GM11168 (cell line): ENCODE measurements around the gene CLIC4.
"Not testable (repeated sequence)": the region's sequence is repeated elsewhere in the genome, so short reads cannot be mapped to it uniquely, and the experiment has no call there.

Experiments used
- in situ Hi-C: fragments of 300-500 bp; cut with MboI; formaldehyde crosslinking; loops from one replicate; pipeline ENCODE4 v1.12.0; 2022; ENCODE audit warnings: low sequenced_read_pairs; ENCODE audit not compliant: unreplicated experiment

The CLIC4 gene

DNA sequence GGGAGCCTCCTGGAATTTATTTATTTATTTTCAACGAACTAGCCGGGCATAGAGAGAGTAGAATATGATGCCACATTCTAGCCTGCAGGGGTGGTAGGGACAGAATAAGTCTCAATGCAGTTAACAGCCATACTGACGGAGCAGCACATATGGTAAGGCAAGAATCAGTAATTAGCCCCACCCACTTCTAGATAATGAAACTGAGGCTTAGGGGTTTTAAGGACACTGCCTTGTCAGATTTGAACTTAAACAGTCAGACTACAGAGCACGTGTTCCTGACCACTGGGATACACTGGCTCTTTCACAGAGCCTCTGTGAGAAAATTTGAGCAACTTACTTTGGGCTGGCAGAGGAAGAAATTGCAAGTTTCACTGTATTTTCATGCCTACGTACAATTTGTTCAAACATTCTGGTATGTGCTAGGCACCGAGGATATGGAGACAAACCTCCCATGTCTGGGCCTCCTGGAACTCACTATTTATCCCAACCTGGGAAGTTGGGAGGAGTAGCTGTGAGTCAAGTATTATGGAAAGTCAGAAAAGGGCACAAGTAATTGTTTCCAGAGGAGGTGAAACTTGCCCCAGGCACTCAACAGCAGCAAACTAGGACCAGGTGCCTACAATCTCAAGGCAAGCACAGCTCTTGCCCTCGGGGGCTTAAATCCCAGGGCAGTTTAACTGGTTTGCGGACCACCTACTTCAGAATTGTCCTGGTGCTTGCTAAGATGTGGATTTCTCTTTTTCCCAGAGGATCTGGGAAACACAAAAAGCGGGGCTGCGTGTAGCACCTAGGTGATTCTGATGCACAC is 1.6 kb upstream of the CLIC4 start:
- in situ Hi-C loops, result no loop called here

DNA sequence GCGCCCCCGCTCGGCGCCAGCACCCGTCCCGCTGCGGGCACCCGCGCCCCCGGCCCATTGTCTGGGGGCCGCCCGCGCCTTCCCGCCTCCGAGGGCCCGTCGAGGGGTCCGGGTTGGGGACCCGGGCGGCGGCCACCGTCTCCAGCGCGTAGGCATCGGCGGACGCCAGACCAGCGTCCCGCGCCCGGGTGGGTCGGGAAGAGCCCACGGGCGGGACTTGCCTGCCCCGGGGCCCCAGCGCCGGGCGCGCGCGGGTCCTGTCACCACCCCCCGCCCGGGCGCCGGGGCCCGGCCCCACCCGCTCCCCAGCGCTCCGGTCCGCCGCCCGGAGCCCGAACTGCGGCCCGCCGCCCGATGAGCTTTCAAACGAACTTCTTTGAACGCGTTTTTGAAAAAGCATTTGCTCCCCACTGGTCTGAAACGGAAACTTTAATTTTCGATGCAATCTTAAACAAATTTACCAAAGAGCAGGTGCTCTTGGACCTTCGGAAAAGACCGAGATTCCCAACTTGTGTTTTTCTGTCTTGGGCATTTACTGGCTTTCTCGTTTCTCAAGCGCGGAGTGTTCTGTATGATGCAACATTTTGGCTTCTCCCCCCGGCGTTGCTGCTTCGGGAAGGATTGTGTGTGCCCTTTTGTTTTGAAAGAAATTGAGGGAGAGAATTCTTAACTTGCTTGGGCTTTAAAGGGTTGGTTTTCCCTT is 615 bp downstream of the CLIC4 start:
- in situ Hi-C loops, result no loop called here

DNA sequence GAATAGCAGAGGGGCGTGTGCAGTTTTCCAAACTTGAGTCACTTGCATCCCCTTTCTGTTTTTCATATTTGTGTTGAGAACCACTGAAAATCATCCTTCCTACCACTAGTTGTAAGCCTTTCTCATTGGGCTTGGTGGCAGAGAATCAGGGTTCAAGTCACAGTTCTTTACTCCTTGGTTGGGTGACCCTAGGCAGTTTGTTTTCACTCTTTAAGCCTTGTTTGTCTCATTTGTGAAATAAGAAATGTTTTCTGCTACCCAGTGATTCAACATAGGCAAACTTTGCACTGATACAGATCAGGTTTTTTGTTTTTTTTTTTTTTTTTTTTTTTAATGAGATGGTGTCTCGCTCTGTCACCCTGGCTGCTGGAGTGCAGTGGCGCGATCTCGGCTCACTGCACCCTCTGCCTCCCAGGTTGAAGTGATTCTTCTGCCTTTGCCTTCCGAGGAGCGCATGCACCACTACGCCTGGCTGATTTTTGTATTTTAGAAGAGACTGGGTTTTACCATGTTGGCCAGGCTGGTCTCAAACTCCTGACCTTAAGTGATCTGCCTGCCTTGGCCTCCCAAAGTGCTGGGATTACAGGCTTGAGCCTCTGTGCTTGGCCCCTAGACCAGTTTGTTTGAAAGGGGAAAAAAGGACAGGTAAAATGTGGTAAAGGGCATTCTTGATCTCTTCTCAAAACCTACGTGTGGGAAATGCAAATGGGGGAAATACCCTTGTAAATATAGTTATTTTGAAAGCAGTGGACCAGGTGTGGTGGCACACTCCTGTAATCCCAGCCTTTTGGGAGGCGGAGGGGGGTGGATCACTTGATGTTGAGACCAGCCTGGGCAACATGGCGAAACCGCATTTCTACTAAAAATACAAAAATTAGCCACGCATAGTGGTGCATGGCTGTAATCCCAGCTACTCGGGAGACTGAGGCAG is 3.2 kb downstream of the CLIC4 start:
- in situ Hi-C loops, result no loop called here

DNA sequence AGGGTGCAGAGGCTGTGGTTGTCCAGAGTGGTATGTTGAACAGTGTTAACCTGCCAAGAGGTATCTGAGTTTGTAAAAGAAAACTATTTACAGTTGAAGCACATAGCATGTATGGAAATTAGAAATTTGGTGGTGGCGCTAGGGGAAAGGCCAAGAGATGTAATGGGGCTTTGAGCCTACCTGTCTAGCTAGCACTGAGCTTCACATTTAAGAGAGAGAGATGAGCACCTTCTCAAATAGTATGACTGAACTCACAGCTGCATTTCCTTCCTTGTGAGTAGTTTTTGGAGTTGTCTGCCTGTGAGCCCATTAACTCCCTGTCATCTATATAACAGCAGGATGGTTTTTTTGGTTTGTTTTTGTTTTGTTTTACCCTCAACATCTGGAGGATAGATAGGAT is 4.0 kb downstream of the CLIC4 start:
- in situ Hi-C loops, result no loop called here

DNA sequence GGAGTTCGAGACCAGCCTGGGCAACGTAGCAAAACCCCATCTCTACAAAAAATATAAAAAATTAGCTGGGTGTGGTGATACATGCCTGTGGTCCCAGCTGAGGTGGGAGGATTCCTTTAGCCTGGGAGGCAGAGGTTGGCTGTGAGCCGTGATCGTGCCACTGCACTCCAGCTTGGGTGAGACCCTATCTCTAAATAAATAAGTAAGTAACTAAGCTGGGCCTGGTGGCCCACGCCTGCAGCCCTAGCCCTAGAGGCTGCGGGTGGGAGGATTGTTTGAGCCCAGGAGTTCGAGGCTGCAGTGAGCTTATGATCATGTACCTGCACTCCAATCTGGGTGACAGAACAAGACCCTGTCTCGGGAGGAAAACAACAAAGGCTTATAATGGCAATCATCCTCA is 4.6 kb downstream of the CLIC4 start:
- in situ Hi-C loops, result no loop called here

DNA sequence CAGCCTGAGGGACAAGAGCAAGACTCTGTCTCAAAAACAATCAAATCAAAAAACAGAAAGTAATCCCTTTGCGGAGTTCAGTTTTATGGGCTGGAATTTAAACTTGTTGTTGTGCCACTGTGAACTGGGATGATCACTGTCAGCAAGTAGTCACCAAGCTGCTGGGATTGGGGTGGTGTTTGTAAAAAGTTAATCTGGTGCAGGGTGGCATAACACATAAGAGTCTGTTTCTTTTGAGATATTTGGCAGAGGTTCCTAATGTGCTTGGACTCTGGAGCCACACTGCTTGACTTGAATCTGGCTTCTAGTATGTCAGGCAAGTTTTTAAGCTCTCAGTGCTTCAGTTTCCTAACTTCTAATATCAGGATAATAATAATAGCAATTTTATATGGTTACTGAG is 6.6 kb downstream of the CLIC4 start:
- in situ Hi-C loops, result no loop called here

DNA sequence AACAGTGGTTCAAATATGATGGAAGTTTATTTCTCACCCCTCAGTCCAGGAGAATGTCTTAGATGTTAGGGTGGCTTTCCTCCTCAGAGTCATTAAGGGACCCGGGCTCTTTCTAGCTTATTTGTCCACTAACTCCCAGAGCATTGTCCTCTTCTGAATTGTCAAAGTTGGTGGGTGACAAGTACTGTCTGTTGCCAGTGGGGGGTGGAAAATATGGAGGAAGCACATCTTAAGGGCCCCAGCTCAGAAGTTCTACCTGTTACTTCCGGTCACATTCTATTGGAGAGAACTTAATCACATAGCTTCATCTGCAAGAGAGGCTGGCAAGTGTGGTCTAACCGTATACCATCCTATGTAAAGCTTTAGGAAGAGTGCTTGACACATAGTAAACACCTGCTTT is 7.1 kb downstream of the CLIC4 start:
- in situ Hi-C loops, result no loop called here

DNA sequence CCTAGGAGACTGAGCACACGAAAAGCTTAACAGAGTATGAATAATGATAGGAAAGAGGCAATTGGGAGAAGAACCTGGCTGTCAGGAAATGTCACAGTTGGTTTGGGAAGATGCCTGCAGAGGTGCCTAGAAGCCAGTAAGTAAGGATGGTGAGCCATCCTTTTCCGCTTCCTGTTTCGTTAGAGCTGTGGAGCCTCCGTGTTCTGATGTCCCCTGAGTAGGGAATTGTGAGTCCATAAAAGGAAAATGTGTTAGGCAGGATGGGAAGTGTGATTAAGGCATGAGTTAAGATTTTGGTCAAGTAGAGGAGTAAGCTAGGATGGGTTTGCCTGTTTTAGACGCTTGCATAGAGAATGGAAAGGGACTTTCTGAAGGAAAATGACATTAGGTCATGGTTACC is 9.0 kb downstream of the CLIC4 start:
- in situ Hi-C loops, result no loop called here

DNA sequence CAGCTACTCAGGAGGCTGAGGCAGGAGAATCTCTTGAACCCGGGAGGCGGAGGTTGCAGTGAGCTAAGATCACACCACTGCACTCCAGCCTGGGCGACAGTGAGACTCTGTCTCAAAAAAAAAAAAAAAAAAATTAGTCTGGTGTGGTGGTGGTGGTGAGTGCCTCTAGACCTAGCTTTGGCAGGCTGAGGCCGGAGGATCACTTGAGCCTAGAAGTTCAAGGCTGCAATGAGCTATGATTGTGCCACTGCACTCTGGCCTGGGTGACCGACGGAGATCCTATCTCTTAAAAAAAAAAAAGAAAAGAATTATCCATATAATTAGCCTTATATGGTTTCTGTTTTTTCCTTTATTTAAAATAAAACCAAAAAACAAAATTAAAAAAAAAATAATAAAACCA is 10.1 kb downstream of the CLIC4 start:
- in situ Hi-C loops, result not testable (repeated sequence)

DNA sequence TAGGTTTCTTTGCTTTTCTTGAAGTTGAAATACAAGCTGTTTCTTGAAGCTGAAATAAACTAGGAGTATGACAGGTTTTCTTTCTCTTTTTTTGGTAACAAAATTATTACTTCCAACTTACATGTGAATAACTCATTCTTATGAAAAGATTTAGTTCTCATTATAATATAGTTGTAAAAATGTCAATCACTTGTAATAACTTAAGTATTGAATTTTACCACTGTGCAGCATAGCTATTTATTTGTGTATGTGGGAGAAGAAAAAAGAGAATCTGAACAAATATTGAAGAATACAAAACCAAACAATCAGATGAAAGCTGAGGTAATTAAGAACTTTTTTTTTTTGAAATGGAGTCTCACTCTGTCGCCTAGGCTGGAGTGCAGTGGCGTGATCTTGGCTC is 11.1 kb downstream of the CLIC4 start:
- in situ Hi-C loops, result no loop called here

DNA sequence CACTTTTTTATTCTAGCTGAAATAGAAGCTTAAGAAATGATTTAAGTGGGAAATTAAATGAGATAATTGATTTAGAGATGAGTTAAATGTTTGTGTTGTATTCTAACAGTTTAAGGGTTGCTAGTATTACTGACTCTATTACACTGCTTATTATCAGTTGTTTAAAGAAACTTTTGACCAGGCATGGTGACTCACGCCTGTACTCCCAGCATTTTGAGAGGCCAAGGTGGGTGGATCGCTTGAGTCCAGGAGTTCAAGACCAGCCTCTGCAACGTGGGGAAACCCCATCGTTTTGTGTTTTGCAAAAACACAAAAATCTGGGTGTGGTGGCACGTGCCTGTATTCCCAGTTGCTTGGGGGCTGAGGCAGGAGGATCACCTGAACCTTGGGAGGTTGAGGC is 14.2 kb downstream of the CLIC4 start:
- in situ Hi-C loops, result no loop called here

DNA sequence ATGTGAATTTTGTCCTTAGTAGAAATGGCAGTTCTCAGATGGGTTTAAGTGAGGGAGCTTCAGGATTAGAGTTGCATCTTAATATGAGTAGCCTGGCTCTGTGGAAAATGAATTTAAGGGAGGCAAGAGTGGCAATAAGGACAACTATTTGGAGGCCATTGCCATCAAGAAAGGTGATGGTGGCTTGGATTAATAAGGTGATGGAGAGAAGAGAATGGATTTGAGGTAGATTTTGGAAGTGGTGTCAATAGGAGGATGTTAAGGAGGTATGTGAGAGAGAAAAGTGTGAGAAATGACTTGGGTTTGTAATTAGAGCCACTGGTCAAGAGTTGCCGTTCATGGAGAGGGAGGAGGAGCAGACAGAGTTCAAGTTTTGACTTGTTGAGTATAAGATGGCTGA is 16.3 kb downstream of the CLIC4 start:
- in situ Hi-C loops, result no loop called here

DNA sequence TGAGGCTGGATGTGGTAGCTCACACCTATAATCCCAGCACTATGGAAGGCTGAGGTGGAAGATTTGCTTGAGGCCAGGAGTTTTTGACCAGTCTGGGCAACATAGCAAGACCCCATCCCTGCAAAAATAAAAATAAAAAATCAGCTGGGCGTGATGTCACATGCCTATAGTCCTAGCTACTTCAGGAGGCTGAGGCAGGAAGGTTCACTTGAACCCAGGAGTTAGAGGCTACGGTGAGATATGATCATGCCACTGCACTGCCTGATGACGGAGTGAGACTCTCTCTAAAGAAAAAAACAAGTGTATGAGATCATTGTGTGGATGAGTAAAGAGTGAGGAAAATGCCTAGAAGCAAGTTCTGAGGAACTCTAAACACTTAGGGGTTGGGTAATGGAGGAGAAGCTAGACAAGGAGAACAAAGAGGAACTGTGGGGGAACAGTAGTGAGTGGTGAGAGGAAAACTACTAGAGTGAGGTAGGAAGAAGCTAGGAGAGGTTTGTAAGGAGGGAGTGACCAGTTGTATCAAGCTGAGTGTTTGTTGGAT is 17.0 kb downstream of the CLIC4 start:
- in situ Hi-C loops, result no loop called here

DNA sequence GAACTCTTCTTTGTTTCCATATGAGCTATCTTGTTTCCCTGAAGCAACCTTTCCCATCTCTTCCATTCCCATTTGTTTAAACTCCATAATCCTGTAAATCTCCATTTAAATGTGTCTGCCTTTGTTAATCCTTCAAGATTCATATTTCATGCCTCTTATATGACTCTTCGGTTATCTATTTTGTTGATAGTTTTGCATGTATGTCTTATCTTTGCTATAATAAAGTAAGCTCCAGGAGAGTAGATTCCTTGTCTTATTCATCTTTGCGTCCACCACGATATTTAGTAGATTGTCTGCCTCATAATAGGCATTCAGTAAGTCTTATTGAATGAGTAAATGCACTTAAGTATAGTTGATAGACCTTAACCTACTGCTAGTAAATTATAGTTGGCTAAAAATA is 18.4 kb downstream of the CLIC4 start:
- in situ Hi-C loops, result no loop called here

DNA sequence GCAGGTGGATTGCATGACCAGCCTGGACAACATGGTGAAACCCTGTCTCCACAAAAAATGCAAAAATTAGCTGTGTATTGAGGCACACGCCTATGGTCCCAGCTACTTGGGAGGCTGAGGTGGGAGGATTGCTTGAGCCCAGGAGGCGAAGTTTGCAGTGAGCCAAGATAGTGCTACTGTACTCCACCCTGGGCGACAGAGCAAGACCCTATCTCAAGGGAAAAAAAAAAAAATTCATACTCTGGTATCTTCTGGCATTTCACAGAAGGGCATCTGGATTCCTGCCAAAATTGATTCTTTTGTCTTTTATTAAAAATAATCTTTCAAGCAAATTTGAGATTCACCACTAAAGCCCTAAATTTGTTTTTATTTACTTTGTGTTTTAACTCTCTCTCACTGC is 19.2 kb downstream of the CLIC4 start:
- in situ Hi-C loops, result no loop called here

DNA sequence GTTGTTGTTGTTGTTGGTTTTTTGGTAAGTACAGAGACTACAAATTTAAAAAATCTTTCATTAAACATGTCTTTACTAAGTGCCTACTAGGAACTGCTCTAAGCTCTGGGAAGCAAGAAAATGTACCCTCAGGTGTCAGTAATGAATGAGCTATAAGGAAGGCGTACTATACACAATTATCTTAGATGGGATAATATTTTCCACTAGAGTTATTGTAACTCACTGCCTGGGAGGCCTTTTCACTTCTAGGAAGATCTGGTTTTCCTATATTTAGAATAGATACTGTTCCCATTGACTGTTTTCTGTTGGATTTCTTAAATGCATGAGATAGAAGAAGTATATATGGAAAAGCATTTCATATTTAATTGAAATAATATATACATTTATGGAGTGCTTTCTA is 19.6 kb downstream of the CLIC4 start:
- in situ Hi-C loops, result no loop called here

DNA sequence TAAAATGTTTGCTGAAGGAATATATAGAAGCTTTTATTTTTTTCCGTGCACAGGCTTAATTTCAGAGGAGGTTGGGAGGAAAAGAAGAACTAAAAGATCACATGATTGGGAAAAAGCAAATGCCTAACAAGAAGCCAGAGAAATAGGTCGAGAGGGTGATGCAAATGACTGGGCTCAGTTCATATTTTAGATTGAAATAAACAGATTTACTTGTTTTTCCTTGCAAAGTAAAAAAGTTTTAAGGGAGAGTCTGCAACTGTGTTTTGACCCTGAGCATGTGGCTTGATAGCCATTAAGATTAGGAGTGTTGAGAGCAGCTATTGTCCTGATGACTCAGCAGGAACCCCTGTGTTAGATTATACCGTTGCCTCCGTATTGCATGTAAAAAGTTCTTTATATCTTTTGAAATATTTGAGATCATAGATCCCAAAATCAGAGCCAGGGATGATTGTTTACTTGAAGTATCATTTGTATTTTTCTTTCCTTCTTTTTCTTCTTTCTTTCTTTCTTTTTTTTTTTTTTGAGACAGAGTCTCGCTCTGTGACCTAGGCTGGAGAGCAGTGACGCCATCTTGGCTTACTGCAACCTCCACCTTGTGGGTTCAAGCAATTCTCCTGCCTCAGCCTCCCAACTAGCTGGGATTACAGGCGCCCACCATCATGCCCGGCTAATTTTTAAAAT is 20.2 kb downstream of the CLIC4 start:
- in situ Hi-C loops, result no loop called here

DNA sequence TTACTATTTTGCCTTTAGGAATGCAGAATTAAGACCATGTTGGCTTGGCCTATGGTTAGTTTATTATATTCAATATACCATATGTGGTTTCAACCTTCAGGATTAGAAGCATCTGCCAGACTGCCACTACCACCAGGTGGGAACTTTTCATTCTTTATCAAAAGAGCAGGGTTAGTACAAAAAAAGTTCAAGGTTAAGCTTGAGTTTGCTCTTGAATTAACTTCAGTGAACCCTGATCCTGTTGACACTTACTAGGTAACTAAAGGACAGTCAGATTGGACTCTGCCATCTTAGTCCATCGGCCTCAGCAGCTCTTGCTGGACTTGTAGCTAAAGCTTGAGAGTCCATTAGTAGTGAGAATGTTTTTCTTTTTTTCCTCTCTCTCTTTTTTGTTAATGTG is 22.1 kb downstream of the CLIC4 start:
- in situ Hi-C loops, result no loop called here

DNA sequence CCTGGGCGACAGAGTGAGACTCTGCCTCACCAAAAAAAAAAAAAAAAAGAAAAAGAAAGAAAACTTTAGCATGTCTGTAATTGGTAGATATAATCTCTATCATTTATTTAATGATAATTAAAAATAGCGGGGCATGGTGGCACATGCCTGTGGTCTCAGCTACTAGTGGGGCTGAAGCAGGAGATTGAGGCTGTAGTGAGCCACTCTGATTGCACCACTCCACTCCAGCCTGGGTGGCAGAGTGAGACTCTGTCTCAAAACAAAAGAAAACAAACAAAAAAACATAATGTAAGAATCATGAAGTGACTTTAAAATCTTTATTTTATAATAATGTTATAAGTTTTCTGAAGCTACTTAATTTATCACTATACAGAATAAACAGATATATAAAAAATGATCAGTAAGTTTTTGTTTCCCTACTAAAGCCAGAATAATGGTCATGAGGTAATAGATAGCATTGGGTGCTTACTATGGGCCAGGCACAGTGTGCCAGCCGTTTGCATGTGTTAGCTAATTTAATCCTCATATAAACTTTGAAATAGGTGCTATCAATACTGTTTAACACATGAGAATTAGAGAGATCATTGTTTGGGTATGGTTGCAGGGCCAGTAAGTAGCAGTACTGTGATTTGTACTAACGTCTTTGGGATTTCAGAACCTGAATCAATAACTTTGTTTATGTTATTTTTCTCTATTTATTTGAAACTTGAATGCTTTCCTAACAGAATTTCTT is 23.8 kb downstream of the CLIC4 start:
- in situ Hi-C loops, result no loop called here
